Keratinocyte (primary cell): ENCODE measurements around the gene NHLRC1. TPM values are rescaled to one million over a fixed set of nuclear protein-coding genes. Genes with fewer than 3 reads are reported as not detected.

ENCODE experiments used
- DNase-seq: peaks from one replicate; pipeline ENCODE4 v3.0.0-alpha.2; 2011; ENCODE audit warnings: low read depth, missing footprints, low spot score
- FAIRE-seq: peaks from 2 replicates; lab custom pipeline; 2011; peaks lifted over from hg19 to GRCh38; lab: Jason Lieb, UNC
- H2AFZ ChIP-seq: 2 replicates; pipeline ENCODE4 v1.6.0; 2012; ENCODE audit warnings: low read length, control low read depth, inconsistent platforms; ENCODE audit not compliant: control insufficient read depth
- H3K27ac ChIP-seq: 2 replicates; pipeline ENCODE4 v1.5.1; 2011; ENCODE audit warnings: low read length; ENCODE audit not compliant: control insufficient read depth, insufficient read depth
- H3K27me3 ChIP-seq: 3 replicates; pipeline ENCODE4 v1.6.0; 2011; ENCODE audit warnings: low read length; ENCODE audit not compliant: control insufficient read depth, insufficient read depth; ENCODE audit errors: extremely low read depth
- H3K36me3 ChIP-seq, 2 experiments: 2 replicates in 1 of 2; 3 replicates in 1 of 2; pipeline ENCODE4 v1.5.1; 2011; ENCODE audit warnings: low read length in 2 of 2, mild to moderate bottlenecking in 1 of 2; ENCODE audit not compliant: control insufficient read depth in 2 of 2, insufficient read depth in 2 of 2; ENCODE audit errors: extremely low read depth in 1 of 2
- H3K4me1 ChIP-seq: 3 replicates; pipeline ENCODE4 v1.5.1; 2011; ENCODE audit warnings: low read length; ENCODE audit not compliant: control insufficient read depth, insufficient read depth; ENCODE audit errors: extremely low read depth
- H3K4me2 ChIP-seq: 3 replicates; pipeline ENCODE4 v1.6.0; 2011; ENCODE audit warnings: low read depth, low read length; ENCODE audit not compliant: control insufficient read depth, insufficient read depth; ENCODE audit errors: extremely low read depth
- H3K4me3 ChIP-seq, 3 experiments: fragments of 200-600 bp in 1 of 3; sonication (generic) in 1 of 3; 2 replicates in 2 of 3; 3 replicates in 1 of 3; pipeline ENCODE4 v1.5.1; 2011 to 2016; ENCODE audit warnings: low read length in 3 of 3, mild to moderate bottlenecking in 3 of 3, control low read depth in 2 of 3, inconsistent platforms in 1 of 3, low read depth in 1 of 3, mixed read lengths in 1 of 3, mixed run types in 1 of 3, moderate library complexity in 1 of 3; ENCODE audit not compliant: control insufficient read depth in 2 of 3, insufficient read depth in 2 of 3; ENCODE audit errors: extremely low read depth in 1 of 3
- H3K79me2 ChIP-seq: 2 replicates; pipeline ENCODE4 v1.6.0; 2012; ENCODE audit warnings: low read length; ENCODE audit not compliant: control insufficient read depth, insufficient read depth
- H3K9ac ChIP-seq: 3 replicates; pipeline ENCODE4 v1.6.0; 2011; ENCODE audit warnings: low read length; ENCODE audit not compliant: control insufficient read depth, insufficient read depth; ENCODE audit errors: extremely low read depth
- H3K9me1 ChIP-seq: 3 replicates; pipeline ENCODE4 v1.6.0; 2011; ENCODE audit warnings: low read length; ENCODE audit not compliant: control insufficient read depth, insufficient read depth; ENCODE audit errors: extremely low read depth
- H3K9me3 ChIP-seq: 2 replicates; pipeline ENCODE4 v1.5.1; 2012; ENCODE audit warnings: low read depth, low read length; ENCODE audit not compliant: control insufficient read depth
- H4K20me1 ChIP-seq: 3 replicates; pipeline ENCODE4 v1.6.0; 2011; ENCODE audit warnings: low read length; ENCODE audit not compliant: control insufficient read depth, insufficient read depth; ENCODE audit errors: extremely low read depth
- CTCF ChIP-seq, 3 experiments: IDR thresholded peaks in 1 of 3; conservative IDR thresholded peaks in 1 of 3; optimal IDR thresholded peaks in 1 of 3; 2 replicates in 2 of 3; 3 replicates in 1 of 3; pipeline versions ENCODE3 to v1.5.1; 2011; ENCODE audit warnings: low read length in 3 of 3, mild to moderate bottlenecking in 3 of 3, moderate library complexity in 2 of 3, control low read depth in 1 of 3, inconsistent platforms in 1 of 3; ENCODE audit not compliant: insufficient read depth in 2 of 3; ENCODE audit errors: extremely low read depth in 1 of 3
- EZH2 ChIP-seq: IDR thresholded peaks from one replicate; pipeline ENCODE4 v1.6.1; 2012; ENCODE audit warnings: inconsistent platforms, mild to moderate bottlenecking, low read length, moderate library complexity
- dilution Hi-C: fragments of 300-500 bp; cut with MboI; formaldehyde crosslinking; loops from one replicate; pipeline ENCODE4 v1.7.0; 2020; ENCODE audit warnings: low sequenced_read_pairs; ENCODE audit not compliant: extremely low pct_ligation_motif_present
- polyA plus RNA-seq, 5 experiments: library from polyadenylated mRNA; depleted of rRNA in 3 of 5; stranded (reverse) in 3 of 5; stranded (forward) in 1 of 5; unstranded in 1 of 5; fragments of >200 nt; gene quantifications; 1 replicate in 1 of 5; 2 replicates in 3 of 5; 3 replicates in 1 of 5; pipeline versions ENCODE4 v1.2.1 to v1.2.3, GENCODE V29; 2011 to 2012; ENCODE audit warnings: missing spikeins in 2 of 5, low read depth in 1 of 5, low replicate concordance in 1 of 5

The NHLRC1 gene
- polyA plus RNA-seq, 1 donor (not counting 4 experiments of a cell fraction or from before 2014, with no cell fraction given), result 1.2 TPM

GRCh38 chr6:18080544-18080943, 41.9 kb downstream of the NHLRC1 start:
- dilution Hi-C loops, result no loop called here

GRCh38 chr6:18078866-18079265, 43.6 kb downstream of the NHLRC1 start:
- H4K20me1 ChIP-seq, result no peaks in the 10 kb centered on the region
- no peak for TF ChIP-seq EZH2
- TF ChIP-seq CTCF (optimal IDR thresholded peaks at IDR 0.05 in 1 of 3, IDR thresholded peaks at IDR 0.05 in 1 of 3, conservative IDR thresholded peaks at IDR 0.05 in 1 of 3; ENCODE audit: extremely low read depth in 1 of 3, insufficient read depth in 2 of 3, low read length in 3 of 3), result no peak
- H3K4me2 ChIP-seq, result no peak overlapping the region
- no peak overlapping the region for H3K27ac ChIP-seq
- H3K4me3 ChIP-seq, result no peak overlapping the region
- H3K9me3 ChIP-seq, result no peaks in the 10 kb centered on the region
- H3K9me1 ChIP-seq, result no peaks in the 10 kb centered on the region
- dilution Hi-C loops, result no loop called here
- DNase-seq (no peak), FAIRE-seq (no peak)
- H3K27me3 ChIP-seq, result no peaks in the 10 kb centered on the region
- no peaks in the 10 kb centered on the region for H3K79me2 ChIP-seq
- H3K9ac ChIP-seq, result no peak overlapping the region
- no peaks in the 10 kb centered on the region for H3K36me3 ChIP-seq
- H2AFZ ChIP-seq, result no peak overlapping the region
- no peaks in the 10 kb centered on the region for H3K4me1 ChIP-seq

More at GRCh38 chr6:18080544-18080943, 41.9 kb downstream of the NHLRC1 start:
- no peak overlapping the region for H3K27ac ChIP-seq
- no peaks in the 10 kb centered on the region for H3K27me3 ChIP-seq
- DNase-seq (no peak), FAIRE-seq (no peak)
- TF ChIP-seq EZH2, result no peak
- TF ChIP-seq CTCF (optimal IDR thresholded peaks at IDR 0.05 in 1 of 3, IDR thresholded peaks at IDR 0.05 in 1 of 3, conservative IDR thresholded peaks at IDR 0.05 in 1 of 3; ENCODE audit: extremely low read depth in 1 of 3, insufficient read depth in 2 of 3, low read length in 3 of 3), result no peak
- H2AFZ ChIP-seq, result no peak overlapping the region
- no peaks in the 10 kb centered on the region for H3K9me1 ChIP-seq
- no peaks in the 10 kb centered on the region for H3K4me1 ChIP-seq
- no peak overlapping the region for H3K9ac ChIP-seq
- H3K4me3 ChIP-seq, result no peak overlapping the region
- no peak overlapping the region for H3K4me2 ChIP-seq
- no peaks in the 10 kb centered on the region for H3K79me2 ChIP-seq
- H3K9me3 ChIP-seq, result no peaks in the 10 kb centered on the region
- H3K36me3 ChIP-seq, result no peaks in the 10 kb centered on the region
- H4K20me1 ChIP-seq, result no peaks in the 10 kb centered on the region
